Hematopoietic multipotent progenitor cell treated with erythropoietin and hydrocortisone succinate and interleukin-3 and kit ligand, for 4 days (in vitro differentiated cells): ENCODE data around the gene AKAP13.

Experiments
- DNase-seq: peaks from one replicate; pipeline ENCODE4 v3.0.0-alpha.2; 2015

The AKAP13 gene

GRCh38 chr15:85749261-85750151 is 369.1 kb downstream of the AKAP13 start:
- no peak for DNase-seq

GRCh38 chr15:85750319-85751290 is 370.2 kb downstream of the AKAP13 start:
- no peak for DNase-seq

GRCh38 chr15:85751291-85752123 is 371.1 kb downstream of the AKAP13 start:
- DNase-seq, result no peak

GRCh38 chr15:85752124-85752475 is 371.7 kb downstream of the AKAP13 start:
- no peak for DNase-seq

GRCh38 chr15:85752491-85752961 is 372.1 kb downstream of the AKAP13 start:
- DNase-seq, result peak; percentile 60

- DNase-seq, result no peak
Observed at GRCh38 chr15:85753261-85753660, 372.9 kb downstream of the AKAP13 start.

GRCh38 chr15:85753791-85754452 is 373.5 kb downstream of the AKAP13 start:
- DNase-seq, result no peak

- DNase-seq, result no peak
Observed at GRCh38 chr15:85754989-85755388, 374.6 kb downstream of the AKAP13 start.

- no peak for DNase-seq
Observed at GRCh38 chr15:85755471-85755870, 375.1 kb downstream of the AKAP13 start.

- DNase-seq, result no peak
Observed at GRCh38 chr15:85755942-85756341, 375.5 kb downstream of the AKAP13 start.

- DNase-seq, result peak; percentile 31
Observed at GRCh38 chr15:85756411-85757072, 376.1 kb downstream of the AKAP13 start.

- DNase-seq, result no peak
Observed at GRCh38 chr15:85757073-85757938, 376.9 kb downstream of the AKAP13 start.

GRCh38 chr15:85757939-85758654 is 377.7 kb downstream of the AKAP13 start:
- no peak for DNase-seq

- DNase-seq, result no peak
Observed at GRCh38 chr15:85758655-85758978, 378.2 kb downstream of the AKAP13 start.

GRCh38 chr15:85759376-85759775 is 379.0 kb downstream of the AKAP13 start:
- peak; percentile 79 for DNase-seq

- DNase-seq, result no peak
Observed at GRCh38 chr15:85760049-85760448, 379.6 kb downstream of the AKAP13 start.

- no peak for DNase-seq
Observed at GRCh38 chr15:85760531-85761371, 380.3 kb downstream of the AKAP13 start.

- no peak for DNase-seq
Observed at GRCh38 chr15:85761635-85762034, 381.2 kb downstream of the AKAP13 start.
